HG03066 (cell line): Measurements from ENCODE around the gene GAP43.

Experiments used
- ATAC-seq: cut with Tn5 transposase; IDR thresholded peaks from one replicate; pipeline ENCODE4 v1.9.1; 2021; ENCODE audit warnings: low read depth; ENCODE audit not compliant: unreplicated experiment

Gene GAP43

DNA sequence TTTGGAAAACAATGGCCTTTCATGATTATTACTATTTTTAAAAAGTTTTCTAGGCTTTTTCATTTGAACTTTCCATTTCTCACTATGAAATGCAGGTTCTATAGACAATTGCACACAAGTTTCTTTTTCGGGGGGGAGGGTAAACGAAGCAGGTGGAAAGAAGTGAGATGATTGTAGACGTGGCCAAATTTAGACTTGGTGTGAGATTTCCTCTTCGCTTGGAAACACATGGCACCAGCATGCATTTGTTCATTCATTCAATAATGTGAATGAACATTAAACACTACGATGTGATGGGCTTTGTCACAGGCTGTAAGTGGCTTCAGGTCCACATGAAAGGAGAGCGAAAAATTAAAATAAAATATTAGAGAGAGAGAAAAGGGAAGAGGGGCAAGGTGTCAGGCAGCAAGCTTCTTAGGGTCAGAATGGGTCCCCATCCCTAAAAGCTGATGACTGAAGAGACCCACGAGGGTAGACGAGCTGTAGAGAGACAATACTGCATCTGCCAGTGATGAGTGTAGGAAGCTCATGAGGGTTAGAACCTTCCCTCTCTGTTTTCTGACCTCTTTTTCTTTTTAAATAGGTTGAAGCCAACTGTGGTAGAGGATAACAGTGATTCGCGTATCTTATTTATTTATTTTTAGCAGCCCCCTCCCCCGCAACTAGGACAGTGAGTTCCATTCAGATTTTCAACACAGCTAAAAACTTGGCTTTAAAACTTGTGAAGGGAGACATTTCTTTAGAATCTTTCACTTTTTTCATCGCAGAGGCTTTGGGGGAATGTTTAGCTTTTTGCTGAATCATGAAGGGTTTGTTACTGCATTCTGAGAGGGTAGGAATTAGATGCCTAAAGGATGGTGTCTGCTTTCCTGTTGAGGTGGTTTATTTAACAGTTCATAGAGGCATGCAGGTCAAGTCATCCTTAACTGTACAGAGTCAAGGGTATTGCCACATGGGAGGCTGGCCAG, 36.2 kb downstream of the GAP43 start:
- peak; percentile 25 for ATAC-seq

DNA sequence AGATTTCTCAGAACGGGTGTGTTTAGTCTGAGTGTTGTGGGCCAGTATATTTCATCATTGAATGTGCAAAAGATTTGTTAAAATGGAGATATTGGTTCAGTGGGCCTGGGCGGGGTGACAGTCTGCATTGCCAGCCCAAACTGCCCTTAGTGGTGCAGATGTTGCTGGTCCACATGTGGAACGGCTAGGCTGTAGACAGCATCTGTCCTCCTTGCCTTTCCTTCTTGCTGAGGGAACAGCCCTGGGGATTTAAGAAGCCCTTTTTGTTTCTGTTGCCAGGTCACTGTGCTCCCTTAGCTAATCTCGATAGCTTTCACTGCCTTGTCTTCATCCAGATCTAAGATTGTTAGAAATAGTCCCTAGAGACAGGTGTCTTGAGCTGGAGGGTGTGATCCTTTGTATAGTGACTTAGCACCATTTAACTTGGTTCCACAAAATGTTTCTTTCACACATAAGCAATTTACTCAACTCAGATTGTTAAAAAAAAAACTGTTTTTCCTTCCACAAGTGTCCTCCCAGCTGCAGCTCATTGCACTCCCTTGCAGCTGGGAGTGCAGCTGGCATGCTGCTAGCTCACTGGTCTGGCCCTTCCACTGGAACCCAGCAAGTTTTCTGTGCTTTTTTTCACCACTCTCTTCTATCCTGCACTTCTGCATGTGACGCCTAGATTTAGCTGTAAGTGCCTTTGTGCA, 37.5 kb downstream of the GAP43 start:
- ATAC-seq, result no peak

DNA sequence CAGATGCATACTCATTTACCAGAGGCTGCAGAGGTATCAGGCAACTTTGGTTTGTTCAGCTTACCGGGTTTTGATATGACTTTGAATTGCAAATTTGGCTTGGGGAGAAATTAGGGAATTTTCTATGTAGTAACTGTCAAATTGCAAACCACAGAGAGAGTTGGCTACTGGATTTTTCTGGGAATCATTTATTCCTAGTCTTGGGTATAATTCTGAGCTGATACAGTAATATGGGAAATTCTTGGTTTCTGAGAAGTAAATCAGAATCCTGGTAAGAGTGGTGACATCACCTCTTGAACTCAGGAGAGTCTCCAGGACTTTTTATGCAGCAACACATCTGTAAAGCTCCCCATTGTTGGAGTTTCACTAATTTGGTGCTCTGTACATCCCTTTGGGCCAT, 39.0 kb downstream of the GAP43 start:
- no peak for ATAC-seq

DNA sequence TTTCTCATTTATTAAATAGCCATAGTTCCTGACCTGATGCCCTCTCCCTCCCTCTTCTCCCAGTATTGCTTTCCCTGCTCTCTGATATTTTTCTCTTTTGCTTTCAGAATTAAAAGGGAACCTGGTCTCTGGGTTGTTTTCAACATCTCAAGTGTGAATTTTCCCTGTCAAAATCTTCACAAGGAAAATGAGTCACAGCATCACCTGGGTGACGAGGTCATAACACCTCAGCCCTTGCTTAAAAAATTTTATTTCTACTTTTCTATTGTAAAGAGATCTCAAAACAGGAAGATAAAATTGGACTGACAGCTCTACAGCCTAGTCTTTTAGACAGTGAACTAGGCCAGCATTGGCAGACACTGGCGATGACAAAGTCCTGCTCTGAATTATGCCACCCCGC, 40.1 kb downstream of the GAP43 start:
- no peak for ATAC-seq

DNA sequence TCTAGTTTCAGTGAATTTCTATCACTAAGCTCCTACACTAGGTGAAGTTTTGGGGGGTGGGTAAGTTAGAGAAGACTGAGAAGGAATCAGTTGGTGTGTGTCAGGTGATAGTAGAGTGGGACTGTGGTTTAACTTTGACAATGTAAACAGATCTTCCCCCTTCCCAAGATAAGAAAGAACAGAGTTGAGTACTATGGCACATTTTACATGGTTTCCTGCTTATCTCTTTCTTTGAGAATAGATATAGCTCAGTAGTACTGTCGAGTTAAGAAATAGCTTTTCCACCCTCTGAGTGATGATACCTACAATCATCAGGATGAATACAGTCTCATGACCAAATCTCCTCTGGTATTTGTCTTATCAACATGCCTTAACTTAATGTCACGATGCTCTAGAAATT, 42.8 kb downstream of the GAP43 start:
- no peak for ATAC-seq

DNA sequence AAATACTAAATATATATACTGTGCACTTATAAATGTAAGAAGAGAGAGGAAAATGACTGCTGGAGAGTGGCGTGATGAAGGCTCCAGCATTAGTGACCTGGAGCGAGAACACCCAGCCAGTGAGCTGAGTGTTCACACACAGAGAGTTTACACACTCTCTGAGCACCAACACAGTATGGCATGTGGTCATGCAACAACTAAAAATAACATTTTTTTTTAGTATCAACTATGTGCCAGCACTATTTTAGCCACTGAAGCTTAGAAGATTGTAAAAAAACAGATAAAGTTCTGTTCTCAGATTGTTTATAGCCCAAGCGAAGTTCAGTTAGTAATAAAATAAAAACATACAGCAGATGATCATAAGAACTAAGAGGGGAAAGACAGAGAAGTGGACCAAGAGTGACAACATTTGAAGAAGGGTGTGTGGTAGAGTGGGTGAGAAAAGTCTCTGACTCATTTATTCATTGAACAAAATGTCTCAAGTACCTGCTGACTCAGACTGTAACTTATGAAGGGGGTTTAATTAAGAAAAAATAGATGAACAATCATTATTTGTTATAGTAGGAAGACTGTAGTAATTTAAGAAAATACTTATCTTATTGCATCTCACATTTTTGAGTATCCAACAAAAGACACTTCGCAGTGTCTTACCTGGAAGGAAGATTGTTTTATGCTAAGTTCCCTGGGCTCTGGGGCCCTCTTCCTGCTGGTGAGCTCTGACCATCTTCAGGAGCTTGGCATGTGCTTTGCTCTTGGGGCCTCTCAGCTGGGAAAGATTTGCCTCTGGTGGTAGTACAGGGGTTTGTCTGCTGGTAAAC, 43.8 kb downstream of the GAP43 start:
- ATAC-seq, result no peak

DNA sequence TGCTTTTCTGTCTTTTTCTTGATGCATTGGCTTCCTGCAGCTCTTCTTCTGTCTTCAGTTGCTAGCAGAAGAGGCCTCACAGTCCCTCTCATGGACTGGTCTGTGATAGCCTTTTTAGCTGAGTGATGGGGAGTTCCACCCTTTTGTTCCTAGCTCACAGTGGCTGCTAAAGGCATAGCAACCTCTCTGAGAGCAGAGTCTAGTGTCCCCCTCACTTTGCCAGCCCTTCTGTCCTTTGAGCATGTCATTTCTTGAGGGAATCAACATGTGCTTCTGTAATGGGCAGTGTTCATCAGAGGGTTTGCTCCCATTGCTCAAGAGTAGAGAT, 44.4 kb downstream of the GAP43 start:
- no peak for ATAC-seq

DNA sequence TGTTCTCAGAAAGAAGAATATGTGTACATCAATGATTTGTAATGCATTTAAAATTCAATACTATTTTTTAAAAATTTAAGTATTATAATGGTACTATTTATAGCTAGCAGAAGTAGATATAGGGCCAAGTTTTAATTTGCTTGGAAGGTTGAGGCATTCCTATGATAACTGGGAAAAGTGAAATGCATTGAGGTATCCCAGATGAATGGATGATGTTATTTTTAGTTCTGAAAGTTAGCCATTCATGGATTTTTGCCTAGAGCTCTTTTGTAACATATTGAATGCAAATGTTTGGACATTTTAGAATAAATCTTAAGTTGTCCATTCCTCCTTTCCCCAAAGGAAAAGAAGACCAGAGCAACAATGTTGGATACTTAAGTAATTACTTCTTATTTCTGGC, 47.6 kb downstream of the GAP43 start:
- no peak for ATAC-seq

DNA sequence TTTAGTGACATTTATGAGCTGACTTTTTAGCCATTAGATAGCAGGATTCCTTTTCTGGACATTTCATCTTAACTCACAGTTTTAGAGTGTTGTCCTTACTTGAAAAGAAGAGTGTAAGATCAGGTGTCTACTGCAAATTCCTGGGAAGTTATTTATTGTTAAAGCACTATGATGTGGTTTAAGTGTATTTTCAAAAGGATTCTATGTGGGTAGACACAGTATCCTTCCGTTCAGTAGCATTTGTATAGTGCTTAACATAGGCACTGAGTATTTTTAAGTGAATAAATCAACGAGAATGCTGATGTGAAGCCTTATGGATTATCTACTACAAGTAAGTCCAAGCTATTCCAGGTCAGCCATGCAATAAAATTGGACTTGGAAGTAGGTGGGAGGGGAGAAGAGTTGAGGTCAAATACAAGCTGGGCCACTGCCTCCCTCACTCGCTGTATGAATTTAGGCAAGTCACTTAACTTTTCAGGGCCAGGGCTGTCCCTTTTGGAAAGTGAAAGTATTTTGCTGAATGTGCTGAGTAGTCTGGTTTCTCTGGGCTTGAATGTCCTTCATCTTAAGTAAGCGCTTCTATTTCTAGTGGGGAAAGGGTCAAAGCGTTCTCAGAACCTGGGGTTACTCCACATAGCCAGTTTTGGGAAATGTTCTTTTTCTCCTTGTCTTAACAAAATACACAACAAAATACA, 48.6 kb downstream of the GAP43 start:
- ATAC-seq, result no peak

DNA sequence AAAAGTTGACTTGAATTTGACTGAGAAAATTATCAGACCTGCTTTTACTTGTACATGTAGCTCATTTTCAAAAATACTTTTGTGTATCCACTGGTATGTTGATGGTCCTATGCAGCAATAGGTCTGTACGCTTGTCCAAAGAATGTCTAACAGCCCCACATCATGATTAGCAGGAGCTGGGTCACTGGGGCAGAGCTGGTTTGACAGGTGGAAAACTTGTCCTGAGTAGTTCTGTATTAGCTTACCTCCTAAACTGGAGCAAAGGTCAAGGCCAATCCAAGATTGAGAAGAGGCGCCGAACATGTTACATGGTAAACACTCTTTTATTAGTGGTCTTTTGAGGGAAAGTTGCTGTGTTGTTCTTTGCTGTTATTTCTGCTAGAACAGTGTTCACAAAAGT, 50.6 kb downstream of the GAP43 start:
- no peak for ATAC-seq

DNA sequence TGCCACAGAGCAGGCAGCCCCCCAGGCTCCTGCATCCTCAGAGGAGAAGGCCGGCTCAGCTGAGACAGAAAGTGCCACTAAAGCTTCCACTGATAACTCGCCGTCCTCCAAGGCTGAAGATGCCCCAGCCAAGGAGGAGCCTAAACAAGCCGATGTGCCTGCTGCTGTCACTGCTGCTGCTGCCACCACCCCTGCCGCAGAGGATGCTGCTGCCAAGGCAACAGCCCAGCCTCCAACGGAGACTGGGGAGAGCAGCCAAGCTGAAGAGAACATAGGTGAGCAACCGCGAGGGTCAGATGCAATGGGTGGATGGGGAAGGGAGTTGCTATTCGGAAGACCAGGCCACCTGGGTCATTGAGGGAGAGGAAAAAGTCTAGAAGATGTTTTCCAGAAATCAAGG, 53.0 kb downstream of the GAP43 start:
- ATAC-seq, result no peak

DNA sequence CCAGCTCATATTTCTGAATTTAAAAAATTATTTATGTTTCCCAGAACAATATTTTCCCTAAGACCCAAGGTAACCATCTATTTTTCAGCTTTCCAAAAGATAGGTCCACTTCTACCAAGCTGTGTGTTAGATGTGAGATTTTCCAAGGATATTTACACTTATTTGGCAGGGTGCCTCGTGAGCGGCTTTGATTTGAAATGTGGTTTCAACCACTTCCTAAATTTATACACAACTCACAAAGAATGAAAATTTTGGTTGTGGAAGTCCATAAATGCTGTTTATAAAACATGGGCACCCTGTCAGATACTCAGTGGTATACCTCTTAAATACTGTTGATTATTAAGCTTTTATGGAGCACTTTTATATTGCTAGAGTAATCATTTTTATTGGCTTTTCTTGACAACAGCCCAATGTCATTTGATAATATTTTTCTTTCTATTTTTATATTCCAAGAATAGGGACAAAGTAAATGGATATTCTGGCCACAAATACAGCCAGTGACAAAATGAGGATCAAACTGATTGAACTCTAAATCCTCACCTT, 57.6 kb downstream of the GAP43 start:
- no peak for ATAC-seq

DNA sequence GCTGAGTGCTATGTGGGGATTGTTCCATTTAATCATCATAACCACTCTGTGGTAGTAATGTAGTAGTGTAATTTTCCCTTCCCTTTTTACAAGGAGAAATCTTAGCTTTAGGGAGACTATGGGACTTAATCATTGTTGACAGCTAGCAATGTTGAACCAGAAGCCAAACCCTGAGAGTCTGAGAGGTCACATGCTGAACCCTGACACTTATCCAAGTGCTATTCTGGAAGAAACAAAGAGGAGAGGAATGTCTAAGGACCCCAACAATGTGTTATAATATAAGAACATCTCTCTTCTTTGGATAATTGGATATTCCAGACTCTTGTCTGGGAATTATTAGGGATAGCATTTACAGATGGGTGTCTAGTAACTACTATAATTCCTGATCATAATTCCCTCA, 58.4 kb downstream of the GAP43 start:
- no peak for ATAC-seq

DNA sequence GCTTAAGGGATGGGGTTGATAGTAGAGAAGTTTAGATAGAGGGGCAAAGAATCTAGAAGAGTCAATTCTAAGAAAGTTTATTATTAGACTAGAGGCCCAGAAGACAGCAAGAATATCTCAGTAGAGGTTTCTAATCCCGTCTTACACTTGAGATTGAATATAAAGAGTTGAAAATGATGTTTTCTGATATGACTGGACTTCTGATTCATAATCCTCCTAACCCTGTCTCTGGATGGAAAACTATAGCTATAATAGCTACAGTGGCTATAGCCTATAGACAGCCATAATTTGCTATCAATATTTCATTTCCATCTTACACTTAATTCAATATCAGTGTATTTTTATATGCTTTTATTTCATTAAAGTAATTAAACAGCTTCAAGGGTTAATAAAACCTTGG, 60.0 kb downstream of the GAP43 start:
- no peak for ATAC-seq

DNA sequence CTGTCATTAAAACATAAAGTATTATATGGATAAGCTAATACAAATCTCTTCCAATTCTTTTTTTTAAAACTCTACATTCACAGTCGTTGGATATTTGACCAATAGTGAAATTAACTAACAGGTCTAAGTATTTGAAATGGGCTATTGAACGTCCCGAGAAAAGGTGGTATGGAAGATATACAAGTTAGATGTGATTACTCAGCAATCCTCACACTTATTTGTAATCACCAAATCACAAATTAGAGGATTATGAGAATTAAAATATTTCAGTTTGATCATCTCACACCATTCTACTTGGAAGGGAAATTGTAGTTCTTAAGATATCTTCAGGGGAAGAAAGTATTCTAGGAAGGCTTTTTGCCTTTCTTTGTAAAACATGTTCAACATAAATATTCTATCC, 60.5 kb downstream of the GAP43 start:
- ATAC-seq, result no peak

DNA sequence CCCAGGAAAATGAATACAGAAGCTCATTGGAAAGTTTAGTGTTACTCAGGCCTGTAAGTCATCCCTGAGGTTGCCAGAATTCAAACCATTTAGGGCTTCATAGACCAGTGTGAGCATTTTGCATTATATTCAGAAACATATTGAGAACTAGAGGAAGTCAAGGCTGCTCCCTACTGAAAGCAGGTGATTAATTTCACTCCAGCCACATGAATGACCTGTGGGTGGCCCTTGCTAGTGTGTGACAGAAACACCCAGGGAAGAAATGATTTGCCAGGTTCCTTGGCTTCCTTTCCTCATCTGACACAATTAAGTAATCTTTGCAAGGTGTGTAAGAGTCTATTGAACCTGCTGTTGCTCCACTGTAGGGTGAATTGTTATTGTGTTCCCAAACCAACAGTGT, 61.8 kb downstream of the GAP43 start:
- no peak for ATAC-seq

DNA sequence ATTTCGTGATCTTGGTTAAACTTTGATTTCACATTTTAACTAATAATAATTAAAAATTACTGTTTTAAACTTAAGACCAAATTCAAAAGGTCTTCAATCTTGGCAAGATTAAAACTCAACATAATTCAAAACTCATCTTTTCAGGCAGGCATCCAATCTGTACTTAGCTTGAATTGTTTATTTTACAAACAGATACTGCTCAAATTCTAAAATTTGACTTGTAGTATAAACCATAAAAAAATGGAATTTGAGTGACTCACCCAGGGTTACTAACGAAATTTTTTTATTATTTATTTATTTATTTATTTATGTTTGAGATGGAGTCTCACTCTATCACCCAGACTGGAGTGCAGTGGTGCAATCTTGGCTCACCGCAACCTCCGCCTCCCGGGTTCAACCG, 64.4 kb downstream of the GAP43 start:
- ATAC-seq, result no peak

DNA sequence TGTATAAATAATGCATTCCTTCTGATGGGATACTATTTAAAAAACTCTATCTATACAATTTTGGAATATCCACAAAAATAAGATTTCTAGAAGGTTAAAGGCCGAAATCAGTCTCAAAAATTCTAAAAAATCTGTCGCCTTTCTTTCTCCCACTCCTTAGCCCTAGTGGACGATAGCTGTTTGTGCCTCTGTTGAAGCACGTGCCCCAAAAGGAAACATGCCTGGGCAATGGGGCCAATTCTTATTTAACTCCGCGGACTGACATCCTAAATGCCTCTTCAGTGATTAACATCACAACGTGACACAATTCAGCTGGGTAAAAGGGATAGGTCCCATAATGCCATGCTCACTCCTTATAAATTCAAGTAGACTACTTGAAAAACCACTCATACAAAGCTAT, 65.1 kb downstream of the GAP43 start:
- no peak for ATAC-seq

DNA sequence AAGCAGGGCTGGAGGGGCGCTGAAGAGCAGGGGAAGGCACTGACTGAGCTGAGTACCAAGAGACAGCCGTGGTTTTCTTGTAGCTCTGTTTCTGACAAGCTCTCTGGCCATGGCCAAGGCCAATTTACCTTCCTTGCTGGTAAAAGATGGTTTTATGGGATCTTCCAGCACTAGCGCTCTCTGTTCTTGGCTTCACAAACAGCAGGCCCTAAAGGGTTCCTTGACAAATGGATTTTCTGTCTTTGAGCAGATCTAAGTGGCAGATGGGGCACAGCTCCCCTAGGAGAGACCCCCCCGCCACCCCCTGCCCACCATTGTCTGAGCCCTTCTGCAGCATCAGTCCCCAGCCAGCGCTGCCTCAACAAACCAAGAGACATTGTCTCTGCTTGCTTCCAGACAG, 66.6 kb downstream of the GAP43 start:
- no peak for ATAC-seq

DNA sequence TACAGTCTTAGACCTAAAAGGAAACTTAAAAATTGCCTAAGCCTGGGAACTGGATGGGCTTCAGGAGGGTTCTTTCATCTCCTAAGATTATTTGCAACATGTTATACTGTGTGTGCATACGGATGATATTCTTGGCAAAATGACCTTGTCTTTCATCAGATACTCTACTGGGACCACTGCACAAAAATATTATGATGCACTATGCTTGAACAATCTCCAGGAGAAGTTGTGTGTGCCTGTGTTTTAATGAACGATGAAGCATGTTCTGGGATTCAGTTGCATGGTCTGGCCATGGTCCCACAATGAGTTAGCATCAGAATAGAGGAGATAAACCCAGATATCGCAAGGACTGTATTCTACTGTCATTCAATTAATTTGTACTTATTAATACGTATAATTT, 68.7 kb downstream of the GAP43 start:
- no peak for ATAC-seq
